Measurements from ENCODE around the gene LACC1.

Gene LACC1

GRCh38 chr13:43861863-43862262 is 17.8 kb upstream of the LACC1 start:
- Histone ChIP-seq H3K9me3 (ENCODE audit: control insufficient read depth, insufficient read depth, low read length) (no peaks in the 10 kb centered on the region), H3F3A (ENCODE audit: control insufficient read depth, insufficient read depth) (no peaks in the 10 kb centered on the region), H3K36me3 (ENCODE audit: control insufficient read depth, low read length) (peaks cover 48% of the 10 kb centered on the region), H3K79me2 (ENCODE audit: control insufficient read depth, low read length) (no peaks in the 10 kb centered on the region), H4K20me1 (ENCODE audit: control insufficient read depth, insufficient read depth, low read depth, low read length) (no peaks in the 10 kb centered on the region), H3K4me2 (ENCODE audit: low read length) (no peak overlapping the region), H3K4me3 (ENCODE audit: low read length) (no peak overlapping the region), H3K27ac (ENCODE audit: low read depth, low read length) (no peak overlapping the region), H3K9me2 (replicated peaks; ENCODE audit: control insufficient read depth, low read length) (no peaks in the 10 kb centered on the region), H3K4me1 (ENCODE audit: control insufficient read depth, low read length) (no peaks in the 10 kb centered on the region), H3K27me3 (ENCODE audit: control insufficient read depth, low read length) (no peaks in the 10 kb centered on the region)
- TF ChIP-seq EZH2phosphoT487 (IDR thresholded peaks at IDR 0.05; ENCODE audit: borderline replicate concordance, low read length) (no peak), CTCF (IDR thresholded peaks at IDR 0.05; ENCODE audit: low read depth, low read length, poor library complexity, severe bottlenecking) (no peak)

GRCh38 chr13:43864921-43865320 is 14.8 kb upstream of the LACC1 start:
- Histone ChIP-seq H3K4me2 (ENCODE audit: low read length) (no peak overlapping the region), H3K9me2 (replicated peaks; ENCODE audit: control insufficient read depth, low read length) (no peaks in the 10 kb centered on the region), H3K4me3 (ENCODE audit: low read length) (no peak overlapping the region), H3K27ac (ENCODE audit: low read depth, low read length) (no peak overlapping the region), H3K9me3 (ENCODE audit: control insufficient read depth, insufficient read depth, low read length) (no peaks in the 10 kb centered on the region), H3F3A (ENCODE audit: control insufficient read depth, insufficient read depth) (no peaks in the 10 kb centered on the region), H3K36me3 (ENCODE audit: control insufficient read depth, low read length) (peaks cover 55% of the 10 kb centered on the region), H3K27me3 (ENCODE audit: control insufficient read depth, low read length) (no peaks in the 10 kb centered on the region), H4K20me1 (ENCODE audit: control insufficient read depth, insufficient read depth, low read depth, low read length) (no peaks in the 10 kb centered on the region), H3K4me1 (ENCODE audit: control insufficient read depth, low read length) (no peaks in the 10 kb centered on the region), H3K79me2 (ENCODE audit: control insufficient read depth, low read length) (no peaks in the 10 kb centered on the region)
- TF ChIP-seq CTCF (IDR thresholded peaks at IDR 0.05; ENCODE audit: low read depth, low read length, poor library complexity, severe bottlenecking), result no peak
- no peak for TF ChIP-seq EZH2phosphoT487 (IDR thresholded peaks at IDR 0.05; ENCODE audit: borderline replicate concordance, low read length)

GRCh38 chr13:43865892-43866291 is 13.8 kb upstream of the LACC1 start:
- no peaks in the 10 kb centered on the region for H3K4me1 ChIP-seq (ENCODE audit: control insufficient read depth, low read length)
- no peak overlapping the region for H3K4me2 ChIP-seq (ENCODE audit: low read length)
- no peaks in the 10 kb centered on the region for H3K27me3 ChIP-seq (ENCODE audit: control insufficient read depth, low read length)
- H3K9me2 ChIP-seq (replicated peaks; ENCODE audit: control insufficient read depth, low read length), result no peaks in the 10 kb centered on the region
- H3K36me3 ChIP-seq (ENCODE audit: control insufficient read depth, low read length), result peaks cover 65% of the 10 kb centered on the region
- no peaks in the 10 kb centered on the region for H4K20me1 ChIP-seq (ENCODE audit: control insufficient read depth, insufficient read depth, low read depth, low read length)
- TF ChIP-seq CTCF (IDR thresholded peaks at IDR 0.05; ENCODE audit: low read depth, low read length, poor library complexity, severe bottlenecking) (no peak), EZH2phosphoT487 (IDR thresholded peaks at IDR 0.05; ENCODE audit: borderline replicate concordance, low read length) (no peak)
- H3F3A ChIP-seq (ENCODE audit: control insufficient read depth, insufficient read depth), result no peaks in the 10 kb centered on the region
- no peaks in the 10 kb centered on the region for H3K79me2 ChIP-seq (ENCODE audit: control insufficient read depth, low read length)
- no peak overlapping the region for H3K4me3 ChIP-seq (ENCODE audit: low read length)
- no peaks in the 10 kb centered on the region for H3K9me3 ChIP-seq (ENCODE audit: control insufficient read depth, insufficient read depth, low read length)
- no peak overlapping the region for H3K27ac ChIP-seq (ENCODE audit: low read depth, low read length)

- no peaks in the 10 kb centered on the region; the same call in 1 of the 2 replicates for H3K9me2 ChIP-seq (replicated peaks; ENCODE audit: control insufficient read depth, low read length)
- TF ChIP-seq CTCF (IDR thresholded peaks at IDR 0.05; ENCODE audit: low read depth, low read length, poor library complexity, severe bottlenecking), result no peak
- no peak for TF ChIP-seq EZH2phosphoT487 (IDR thresholded peaks at IDR 0.05; ENCODE audit: borderline replicate concordance, low read length)
- H3K79me2 ChIP-seq (ENCODE audit: control insufficient read depth, low read length), result peaks cover 27% of the 10 kb centered on the region
- peaks cover 11% of the 10 kb centered on the region for H3K9me3 ChIP-seq (ENCODE audit: control insufficient read depth, insufficient read depth, low read length)
- no peak overlapping the region for H3K4me3 ChIP-seq (ENCODE audit: low read length)
- no peaks in the 10 kb centered on the region for H3K27me3 ChIP-seq (ENCODE audit: control insufficient read depth, low read length)
- no peaks in the 10 kb centered on the region for H4K20me1 ChIP-seq (ENCODE audit: control insufficient read depth, insufficient read depth, low read depth, low read length)
- no peak overlapping the region for H3K4me2 ChIP-seq (ENCODE audit: low read length)
- H3K4me1 ChIP-seq (ENCODE audit: control insufficient read depth, low read length), result peaks cover 28% of the 10 kb centered on the region
- H3F3A ChIP-seq (ENCODE audit: control insufficient read depth, insufficient read depth), result peaks cover 19% of the 10 kb centered on the region
- peaks cover 80% of the 10 kb centered on the region for H3K36me3 ChIP-seq (ENCODE audit: control insufficient read depth, low read length)
- H3K27ac ChIP-seq (ENCODE audit: low read depth, low read length), result no peak overlapping the region
These were observed 7.5 kb upstream of the LACC1 start for GRCh38 chr13:43872181-43872580.
